H1 (cell line): ENCODE data around the gene MFAP1. TPM values are rescaled to one million over a fixed set of nuclear protein-coding genes. Genes with fewer than 3 reads are reported as not detected.

Experiments used
- CTCF ChIA-PET: fragments of 300-600 bp; sonication (Branson Sonifier 250); formaldehyde crosslinking; loops from one replicate; lab custom pipeline; 2021; ENCODE audit not compliant: partially characterized antibody; lab: Charles Lee
- POLR2A ChIA-PET: fragments of 300-600 bp; sonication (Branson Sonifier 250); formaldehyde crosslinking; loops from one replicate; lab custom pipeline; 2021; ENCODE audit warnings: inconsistent platforms; ENCODE audit not compliant: partially characterized antibody; lab: Charles Lee
- DNase-seq, 2 experiments: peaks; one replicate each; pipeline versions ENCODE4 v3.0.0 to v3.0.0-alpha.2; 2010 to 2022; ENCODE audit warnings: low spot score in 2 of 2, low read depth in 1 of 2, mixed read lengths in 1 of 2
- FAIRE-seq: peaks from 2 replicates; lab custom pipeline; 2011; peaks lifted over from hg19 to GRCh38; lab: Jason Lieb, UNC
- H2AFZ ChIP-seq: 2 replicates; pipeline ENCODE4 v1.8.1; 2012; ENCODE audit warnings: low read length, inconsistent platforms
- H2AK5ac ChIP-seq: 2 replicates; pipeline ENCODE4 v1.6.1; 2013; ENCODE audit warnings: low read depth, low read length
- H2BK120ac ChIP-seq: replicated peaks from 2 replicates; pipeline ENCODE3; 2013; ENCODE audit warnings: low read depth, low read length, inconsistent platforms
- H2BK12ac ChIP-seq: 2 replicates; pipeline ENCODE4 v1.6.1; 2013; ENCODE audit warnings: low read depth, low read length
- H2BK15ac ChIP-seq: 2 replicates; pipeline ENCODE4 v1.6.1; 2013; ENCODE audit warnings: low read length
- H2BK20ac ChIP-seq: 2 replicates; pipeline ENCODE4 v1.6.1; 2013; ENCODE audit warnings: low read length
- H2BK5ac ChIP-seq: 2 replicates; pipeline ENCODE4 v1.6.1; 2013; ENCODE audit warnings: low read depth, low read length
- H3K14ac ChIP-seq: 2 replicates; pipeline ENCODE4 v1.6.1; 2013; ENCODE audit warnings: inconsistent platforms; ENCODE audit not compliant: insufficient read length
- H3K18ac ChIP-seq: 2 replicates; pipeline ENCODE4 v1.6.1; 2013; ENCODE audit warnings: low read length; ENCODE audit errors: extremely low read depth
- H3K23ac ChIP-seq: 2 replicates; pipeline ENCODE4 v1.6.1; 2013; ENCODE audit warnings: inconsistent platforms; ENCODE audit not compliant: insufficient read length
- H3K23me2 ChIP-seq: 2 replicates; pipeline ENCODE4 v1.6.1; 2013; ENCODE audit warnings: low read depth, low read length
- H3K27ac ChIP-seq: 2 replicates; pipeline ENCODE4 v1.6.1; 2011; ENCODE audit warnings: low read depth, low read length, inconsistent platforms
- H3K27me3 ChIP-seq, 4 experiments: replicated peaks in 1 of 4; 1 replicate in 1 of 4; 2 replicates in 3 of 4; pipeline versions ENCODE4 v1.6.1 to v1.8.1; 2011 to 2013; ENCODE audit warnings: low read length in 3 of 4, mild to moderate bottlenecking in 3 of 4, inconsistent platforms in 2 of 4, mixed read lengths in 2 of 4, moderate library complexity in 1 of 4; ENCODE audit not compliant: control insufficient read depth in 3 of 4, insufficient read depth in 3 of 4; ENCODE audit errors: extremely low read depth in 1 of 4
- H3K36me3 ChIP-seq, 4 experiments: 2 replicates each; pipeline versions ENCODE4 v1.6.1 to v1.8.1; 2011 to 2013; ENCODE audit warnings: mild to moderate bottlenecking in 4 of 4, low read length in 3 of 4, moderate library complexity in 2 of 4, control low read depth in 1 of 4, inconsistent platforms in 1 of 4; ENCODE audit not compliant: insufficient read depth in 4 of 4, control insufficient read depth in 2 of 4
- H3K4ac ChIP-seq: replicated peaks from 2 replicates; pipeline ENCODE3; 2013; ENCODE audit warnings: low read length, low read depth, mixed read lengths, inconsistent platforms; ENCODE audit not compliant: insufficient read length
- H3K4me1 ChIP-seq, 4 experiments: replicated peaks in 1 of 4; 1 replicate in 1 of 4; 2 replicates in 3 of 4; pipeline versions ENCODE4 v1.6.1 to v1.8.1; 2011 to 2013; ENCODE audit warnings: low read length in 3 of 4, inconsistent platforms in 2 of 4, mixed read lengths in 1 of 4; ENCODE audit not compliant: insufficient read depth in 4 of 4, control insufficient read depth in 3 of 4
- H3K4me2 ChIP-seq, 2 experiments: 2 replicates each; pipeline versions ENCODE4 v1.6.1 to v1.8.1; 2011 to 2013; ENCODE audit warnings: low read depth in 2 of 2, low read length in 2 of 2, control low read depth in 1 of 2, inconsistent platforms in 1 of 2, mild to moderate bottlenecking in 1 of 2; ENCODE audit not compliant: insufficient read depth in 1 of 2
- H3K4me3 ChIP-seq, 4 experiments: fragments of 200-600, 300-600 bp in 1 of 4; sonication (generic), shearing (Covaris generic), sonication (Bioruptor Twin) in 1 of 4; 2 replicates each; pipeline versions ENCODE4 v1.5.1 to v1.8.1; 2011 to 2016; ENCODE audit warnings: low read length in 4 of 4, low read depth in 3 of 4, control low read depth in 2 of 4, inconsistent platforms in 2 of 4, mild to moderate bottlenecking in 2 of 4, mixed read lengths in 1 of 4, moderate library complexity in 1 of 4; ENCODE audit not compliant: insufficient read depth in 2 of 4; ENCODE audit errors: extremely low read depth in 1 of 4
- H3K56ac ChIP-seq: replicated peaks from 2 replicates; pipeline ENCODE3; 2013; ENCODE audit warnings: low read depth, mild to moderate bottlenecking, mixed read lengths, low read length, inconsistent platforms; ENCODE audit not compliant: insufficient read length
- H3K79me1 ChIP-seq: 2 replicates; pipeline ENCODE4 v1.6.1; 2013; ENCODE audit warnings: low read depth, low read length, control low read depth
- H3K79me2 ChIP-seq, 2 experiments: 2 replicates each; pipeline versions ENCODE4 v1.6.1 to v1.8.1; 2012 to 2013; ENCODE audit warnings: low read length in 2 of 2, mild to moderate bottlenecking in 2 of 2, inconsistent platforms in 1 of 2; ENCODE audit not compliant: insufficient read depth in 2 of 2, control insufficient read depth in 1 of 2
- H3K9ac ChIP-seq, 4 experiments: replicated peaks in 1 of 4; 1 replicate in 1 of 4; 2 replicates in 3 of 4; pipeline versions ENCODE4 v1.6.1 to v1.8.1; 2011 to 2013; ENCODE audit warnings: low read depth in 3 of 4, low read length in 3 of 4, control low read depth in 2 of 4, mild to moderate bottlenecking in 2 of 4, moderate library complexity in 2 of 4, inconsistent platforms in 1 of 4; ENCODE audit errors: extremely low read depth in 1 of 4
- H3K9me3 ChIP-seq, 2 experiments: 2 replicates each; pipeline versions ENCODE4 v1.6.1 to v1.8.1; 2012 to 2013; ENCODE audit warnings: mild to moderate bottlenecking in 2 of 2, moderate library complexity in 2 of 2, control low read depth in 1 of 2, inconsistent platforms in 1 of 2, low read depth in 1 of 2, low read length in 1 of 2, mixed read lengths in 1 of 2; ENCODE audit not compliant: insufficient read depth in 2 of 2
- H4K20me1 ChIP-seq, 2 experiments: replicated peaks in 1 of 2; 2 replicates each; pipeline versions ENCODE3 to v1.8.1; 2011 to 2013; ENCODE audit warnings: inconsistent platforms in 2 of 2, low read length in 2 of 2, mild to moderate bottlenecking in 1 of 2; ENCODE audit not compliant: insufficient read depth in 2 of 2, control insufficient read depth in 1 of 2
- H4K5ac ChIP-seq: 2 replicates; pipeline ENCODE4 v1.6.1; 2013; ENCODE audit warnings: low read length, low read depth, mixed read lengths, inconsistent platforms; ENCODE audit not compliant: insufficient read length
- H4K8ac ChIP-seq: 2 replicates; pipeline ENCODE4 v1.8.0; 2013; ENCODE audit warnings: mild to moderate bottlenecking, moderate library complexity, low read length, inconsistent platforms; ENCODE audit not compliant: insufficient read depth; ENCODE audit errors: extremely low read depth
- H4K91ac ChIP-seq: replicated peaks from 2 replicates; pipeline ENCODE3; 2013; ENCODE audit warnings: low read length, mixed read lengths, inconsistent platforms; ENCODE audit not compliant: insufficient read length
- CBX5 ChIP-seq: fragments of 300-800, 300-1000 bp; sonication (generic); IDR thresholded peaks from 2 replicates; pipeline ENCODE4 v1.7.1; 2016; ENCODE audit warnings: antibody characterized with exemption, low read length, low read depth
- CBX8 ChIP-seq: fragments of 300-800, 300-1000 bp; sonication (generic); IDR thresholded peaks from 2 replicates; pipeline ENCODE4 v1.7.1; 2016; ENCODE audit warnings: low read depth, low read length, borderline replicate concordance
- EP300 ChIP-seq, 2 experiments: IDR thresholded peaks; 1 replicate in 1 of 2; 2 replicates in 1 of 2; pipeline ENCODE4 v1.6.1; 2011 to 2012; ENCODE audit warnings: low read depth in 2 of 2, low read length in 2 of 2, mild to moderate bottlenecking in 2 of 2, borderline replicate concordance in 1 of 2, inconsistent platforms in 1 of 2, moderate library complexity in 1 of 2
- EZH2 ChIP-seq: fragments of 200-600 bp; sonication (generic); IDR thresholded peaks from 2 replicates; pipeline ENCODE4 v1.7.1; 2012; ENCODE audit warnings: low read depth, mild to moderate bottlenecking, moderate library complexity, low read length, inconsistent platforms; ENCODE audit not compliant: severe bottlenecking
- GABPA ChIP-seq: IDR thresholded peaks from 2 replicates; pipeline ENCODE4 v1.6.1; 2011; ENCODE audit warnings: mild to moderate bottlenecking, low read length, moderate library complexity, borderline replicate concordance; ENCODE audit not compliant: insufficient read depth
- POLR2A ChIP-seq, 2 experiments: IDR thresholded peaks; 1 replicate in 1 of 2; 2 replicates in 1 of 2; pipeline ENCODE4 v1.6.1; 2011; ENCODE audit warnings: low read depth in 2 of 2, low read length in 2 of 2, mild to moderate bottlenecking in 2 of 2; ENCODE audit errors: control extremely low read depth in 1 of 2
- POLR2AphosphoS5 ChIP-seq: IDR thresholded peaks from 2 replicates; pipeline ENCODE4 v1.6.1; 2011; ENCODE audit warnings: low read depth, low read length
- SIN3A ChIP-seq, 2 experiments: IDR thresholded peaks in 1 of 2; conservative IDR thresholded peaks in 1 of 2; 2 replicates each; pipeline ENCODE4 v1.6.1; 2011 to 2012; ENCODE audit warnings: low read length in 2 of 2, improper control_type of control experiment in 1 of 2, low read depth in 1 of 2, mild to moderate bottlenecking in 1 of 2
- SP1 ChIP-seq: IDR thresholded peaks from 2 replicates; pipeline ENCODE4 v1.6.1; 2011; ENCODE audit warnings: low read depth, low read length
- SP4 ChIP-seq: IDR thresholded peaks from 2 replicates; pipeline ENCODE4 v1.6.1; 2012; ENCODE audit warnings: low read length, inconsistent platforms
- TBP ChIP-seq: IDR thresholded peaks from 2 replicates; pipeline ENCODE4 v1.6.1; 2011; ENCODE audit warnings: low read depth, low read length, improper control_type of control experiment
- YY1 ChIP-seq: IDR thresholded peaks from 2 replicates; pipeline ENCODE4 v1.6.1; 2011; ENCODE audit warnings: low read depth, mild to moderate bottlenecking, low read length
- polyA plus RNA-seq, 7 experiments: library from polyadenylated mRNA; depleted of rRNA in 3 of 7; stranded (reverse) in 5 of 7; unstranded in 2 of 7; fragments of >200 nt in 5 of 7; fragments of 200-250 nt in 2 of 7; gene quantifications; 1 replicate in 5 of 7; 2 replicates in 1 of 7; 4 replicates in 1 of 7; pipeline versions ENCODE4 v1.2.1 to v1.2.3, GENCODE V29; 2011 to 2013; ENCODE audit warnings: missing spikeins in 2 of 7, mixed read lengths in 2 of 7
- total RNA-seq: library from RNA; stranded (reverse); fragmentation: NEBNext Ultra II Directional; extraction: Animal tissue kit (Norgen Biotek cat#: 25700); gene quantifications from 2 replicates; pipeline ENCODE4 v1.2.1, GENCODE V29; 2021
- TF ChIP-seq, protein P1 (sequence below), 3 experiments: IDR thresholded peaks; 1 replicate in 2 of 3; 2 replicates in 1 of 3; pipeline versions ENCODE4 v1.5.1 to v1.6.1; 2011; ENCODE audit warnings: low read length in 3 of 3, mild to moderate bottlenecking in 3 of 3, inconsistent platforms in 2 of 3, low read depth in 1 of 3, moderate library complexity in 1 of 3; ENCODE audit not compliant: insufficient read depth in 1 of 3; ENCODE audit errors: control extremely low read depth in 1 of 3

The MFAP1 gene
- total and polyA plus RNA-seq, 2 of the 8 experiments (the other 6 are each of a cell fraction or from before 2014, with no cell fraction given), result 23.6 to 36.7 TPM

GRCh38 chr15:43772624-43773023 is 51.9 kb downstream of the MFAP1 start:
- Histone ChIP-seq H3K23me2 (peaks cover 12% of the 10 kb centered on the region), H4K20me1 (peaks cover 0 to 3% of the 10 kb centered on the region in 2 experiments), H2BK20ac (no peak overlapping the region), H3K14ac (no peak overlapping the region), H2BK120ac (no peak overlapping the region), H2AFZ (no peak overlapping the region), H3K27ac (no peak overlapping the region), H2AK5ac (no peak overlapping the region), H3K4me3 (no peak overlapping the region), H3K79me1 (no peaks in the 10 kb centered on the region), H3K4me2 (no peak overlapping the region), H3K79me2 (no peaks in the 10 kb centered on the region), H4K5ac (no peak overlapping the region), H3K27me3 (peaks cover 0 to 2% (median 0%) of the 10 kb centered on the region in 4 experiments; a peak in 2 of 7 replicates), H2BK15ac (no peak overlapping the region), H3K4ac (no peak overlapping the region), H3K9me3 (no peaks in the 10 kb centered on the region), H2BK12ac (no peak overlapping the region), H3K4me1 (peaks cover 0 to 12% (median 5%) of the 10 kb centered on the region in 4 experiments; a peak in 5 of 7 replicates), H3K9ac (no peak overlapping the region), H3K56ac (no peak overlapping the region), H3K18ac (no peak overlapping the region), H3K36me3 (peaks cover 34 to 62% (median 48%) of the 10 kb centered on the region in 4 experiments), H4K8ac (no peak overlapping the region), H3K23ac (no peak overlapping the region), H2BK5ac (no peak overlapping the region), H4K91ac (no peak overlapping the region)
- DNase-seq (no peak), FAIRE-seq (no peak)
- ChIA-PET POLR2A (interaction anchor here (1.6 kb wide), 1 partner anchor 16 kb away, joined by 3 read pairs; no protein-coding TSS in a partner anchor), CTCF (interaction anchor here (0.5 to 3.1 kb wide), 5 partner anchors 14 to 320 kb away, joined by 3 to 24 read pairs (median 3); no protein-coding TSS in a partner anchor)
- TF ChIP-seq, protein P1, sequence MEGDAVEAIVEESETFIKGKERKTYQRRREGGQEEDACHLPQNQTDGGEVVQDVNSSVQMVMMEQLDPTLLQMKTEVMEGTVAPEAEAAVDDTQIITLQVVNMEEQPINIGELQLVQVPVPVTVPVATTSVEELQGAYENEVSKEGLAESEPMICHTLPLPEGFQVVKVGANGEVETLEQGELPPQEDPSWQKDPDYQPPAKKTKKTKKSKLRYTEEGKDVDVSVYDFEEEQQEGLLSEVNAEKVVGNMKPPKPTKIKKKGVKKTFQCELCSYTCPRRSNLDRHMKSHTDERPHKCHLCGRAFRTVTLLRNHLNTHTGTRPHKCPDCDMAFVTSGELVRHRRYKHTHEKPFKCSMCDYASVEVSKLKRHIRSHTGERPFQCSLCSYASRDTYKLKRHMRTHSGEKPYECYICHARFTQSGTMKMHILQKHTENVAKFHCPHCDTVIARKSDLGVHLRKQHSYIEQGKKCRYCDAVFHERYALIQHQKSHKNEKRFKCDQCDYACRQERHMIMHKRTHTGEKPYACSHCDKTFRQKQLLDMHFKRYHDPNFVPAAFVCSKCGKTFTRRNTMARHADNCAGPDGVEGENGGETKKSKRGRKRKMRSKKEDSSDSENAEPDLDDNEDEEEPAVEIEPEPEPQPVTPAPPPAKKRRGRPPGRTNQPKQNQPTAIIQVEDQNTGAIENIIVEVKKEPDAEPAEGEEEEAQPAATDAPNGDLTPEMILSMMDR (IDR thresholded peaks at IDR 0.05; ENCODE audit: control extremely low read depth in 1 of 3, insufficient read depth in 1 of 3, low read depth in 1 of 3, low read length in 3 of 3), result no peak
- TF ChIP-seq YY1 (no peak), SIN3A (conservative IDR thresholded peaks at IDR 0.05 in 1 of 2, IDR thresholded peaks at IDR 0.05 in 1 of 2; ENCODE audit: low read depth in 1 of 2, low read length in 2 of 2) (no peak), SP4 (no peak), EZH2 (no peak), CBX5 (no peak), GABPA (no peak), SP1 (no peak), POLR2AphosphoS5 (no peak), EP300 (IDR thresholded peaks at IDR 0.05; ENCODE audit: borderline replicate concordance in 1 of 2, low read depth in 2 of 2, low read length in 2 of 2) (no peak), TBP (no peak), CBX8 (no peak), POLR2A (IDR thresholded peaks at IDR 0.05; ENCODE audit: control extremely low read depth in 1 of 2, low read depth in 2 of 2, low read length in 2 of 2) (no peak)
